ENCODE data around the gene ZFP57.
"Not testable (repeated sequence)": the region's sequence is repeated elsewhere in the genome, so short reads cannot be mapped to it uniquely, and the experiment has no call there.

The ZFP57 gene

DNA sequence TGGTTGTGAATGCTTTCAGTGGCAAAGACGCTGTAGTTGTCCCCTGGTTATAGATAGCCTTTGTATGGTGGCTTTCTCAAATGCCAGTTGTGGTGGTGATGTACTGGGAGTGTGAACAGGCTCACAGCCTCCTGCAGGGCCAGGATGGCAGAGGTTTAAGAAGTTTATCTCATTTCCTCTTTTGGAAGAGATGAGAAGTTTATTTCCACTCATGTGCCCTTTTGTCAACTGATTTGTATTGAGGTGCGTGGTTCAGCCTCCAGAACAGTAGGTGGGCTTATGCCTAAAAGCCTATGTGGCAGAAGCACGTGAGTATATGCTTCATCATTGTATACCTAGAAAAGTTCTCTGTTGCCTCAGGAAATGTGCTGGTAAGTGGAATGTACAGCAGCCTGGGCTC, 13.7 kb upstream of the ZFP57 start:
- no peak for DNase-seq

DNA sequence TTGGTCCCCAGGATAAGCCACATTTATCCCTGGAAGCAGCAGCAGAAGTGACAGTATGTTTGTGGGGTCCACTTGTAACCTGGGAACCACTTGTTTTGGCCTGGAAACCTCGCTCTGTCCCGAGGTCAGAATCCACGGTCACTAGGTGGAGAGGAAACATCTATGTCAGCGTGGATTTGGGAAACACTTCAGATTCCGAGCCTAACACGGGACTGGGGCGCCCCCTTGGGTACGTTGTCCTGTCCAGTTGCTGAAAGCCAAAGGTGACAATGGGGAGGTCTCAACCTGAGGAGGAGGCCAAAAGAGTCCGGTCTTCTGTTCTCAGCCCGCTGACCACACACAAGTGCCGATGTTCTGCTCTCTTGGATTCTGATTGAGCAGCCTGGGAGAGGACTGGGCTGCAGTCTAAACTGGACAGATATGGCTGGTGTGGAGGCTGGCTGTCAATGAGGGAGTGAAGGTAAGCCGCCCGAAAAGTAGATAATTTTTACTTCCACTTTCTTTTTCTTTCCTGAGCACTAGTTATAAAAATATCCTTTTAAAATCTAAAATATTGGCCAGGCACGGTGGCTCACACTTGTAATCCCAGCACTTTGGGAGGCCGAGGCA, 4.9 kb upstream of the ZFP57 start:
- no peak for DNase-seq

DNA sequence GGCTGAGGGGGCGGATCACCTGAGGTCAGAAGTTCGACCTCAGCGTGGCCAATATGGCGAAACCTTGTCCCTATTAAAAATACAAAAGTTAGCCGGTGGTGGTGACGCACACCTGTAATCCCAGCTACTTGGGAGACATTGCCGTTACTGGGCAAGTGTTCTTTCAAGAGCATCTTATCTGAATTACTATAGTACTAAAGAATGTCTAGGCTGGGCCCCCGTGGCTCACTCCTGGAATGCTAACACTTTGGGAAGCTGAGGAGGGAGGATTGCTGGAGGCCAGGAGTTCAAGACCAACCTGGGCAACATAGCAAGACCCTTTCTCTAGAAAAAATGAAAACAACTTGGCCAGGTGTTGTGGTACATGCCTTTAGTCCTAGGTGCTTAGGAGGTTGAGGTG, 859 bp upstream of the ZFP57 start:
- no peak for DNase-seq

DNA sequence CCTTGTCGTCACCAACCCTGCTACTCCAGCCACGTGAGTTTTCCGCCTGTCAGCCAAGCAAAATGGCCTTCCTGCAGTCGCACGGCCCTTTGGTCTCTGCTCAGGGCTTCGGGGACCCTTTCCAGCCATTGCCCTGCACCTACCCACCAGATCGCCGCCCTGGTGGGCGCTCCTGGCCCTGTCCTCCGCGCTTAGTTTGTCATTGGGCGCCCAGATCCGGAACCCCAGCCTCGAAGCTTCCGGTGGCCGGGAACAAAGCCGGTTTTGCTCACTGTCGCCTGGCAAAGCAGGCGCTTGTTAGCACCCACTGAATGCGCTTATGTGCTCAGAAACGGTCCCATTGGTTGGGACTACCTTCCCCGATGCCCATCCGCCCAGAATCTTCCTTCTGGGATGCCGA, 536 bp downstream of the ZFP57 start:
- no peak for DNase-seq

DNA sequence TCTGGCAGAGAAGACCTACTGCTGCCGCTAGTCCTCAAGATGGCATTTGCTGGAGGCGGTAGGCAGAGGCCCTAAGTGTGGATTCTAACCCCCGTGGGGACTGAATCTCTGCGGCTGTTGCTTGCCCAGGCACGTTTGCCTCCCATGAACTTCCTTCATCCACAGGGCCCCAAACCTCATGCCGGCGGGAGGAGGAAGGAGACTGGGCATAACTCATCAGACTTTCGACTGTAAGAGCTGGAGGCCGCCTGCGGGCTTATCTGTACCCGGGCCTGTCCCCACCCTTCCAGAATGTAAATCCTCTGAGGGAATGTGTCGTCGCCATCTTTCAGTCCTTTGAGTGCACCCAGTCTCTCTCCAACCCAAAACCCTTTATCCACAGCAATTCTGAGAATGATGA, 990 bp downstream of the ZFP57 start:
- DNase-seq: no peak

DNA sequence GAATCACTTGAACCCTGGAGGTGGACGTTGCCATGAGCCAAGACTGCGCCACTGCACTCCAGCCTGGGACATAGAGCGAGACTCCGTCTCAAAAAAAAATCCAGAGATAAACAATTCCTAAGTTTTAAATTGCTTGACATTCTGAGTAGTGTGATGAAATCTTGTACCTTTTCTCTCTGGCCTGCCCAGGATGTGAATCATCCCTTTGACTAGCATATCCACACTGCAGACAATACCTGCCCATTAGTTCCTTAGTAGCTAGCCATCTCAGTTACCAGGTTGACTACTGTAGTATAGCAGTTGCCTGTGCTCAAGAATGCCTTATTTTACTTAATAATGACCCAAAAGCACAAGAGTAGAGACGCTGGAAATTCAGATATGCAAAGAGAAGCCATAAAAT, 2.8 kb downstream of the ZFP57 start:
- no peak for DNase-seq

DNA sequence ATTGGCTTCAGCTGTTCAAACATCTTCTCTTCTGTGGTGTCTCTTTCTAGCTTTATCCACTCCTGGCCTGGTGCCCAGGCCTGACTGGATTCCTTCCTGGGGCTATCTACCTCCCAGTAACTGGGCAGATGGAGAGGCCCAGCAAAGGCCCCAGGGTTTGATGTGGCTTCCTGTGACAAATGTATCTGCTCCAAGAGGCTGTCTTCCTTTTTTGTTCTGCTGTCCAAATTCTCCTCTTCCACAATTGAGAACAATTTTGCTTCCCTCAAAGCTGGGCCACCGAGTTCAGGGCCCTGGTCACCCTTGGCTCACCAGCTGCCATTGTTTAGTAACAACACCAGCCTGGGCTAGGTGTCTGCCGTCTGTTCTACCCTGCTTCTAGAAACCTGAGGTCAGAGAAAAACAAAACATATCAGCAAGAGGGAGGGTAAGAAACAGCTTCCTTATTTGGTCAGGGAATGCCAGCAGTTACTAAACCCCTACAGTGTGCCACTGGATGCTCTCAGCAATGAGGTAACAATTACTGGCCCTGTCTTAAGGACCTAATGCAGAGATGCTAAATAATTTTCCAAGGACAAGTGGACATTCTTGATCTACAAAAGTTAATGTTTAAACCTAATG, 3.9 kb downstream of the ZFP57 start:
- no peak for DNase-seq

DNA sequence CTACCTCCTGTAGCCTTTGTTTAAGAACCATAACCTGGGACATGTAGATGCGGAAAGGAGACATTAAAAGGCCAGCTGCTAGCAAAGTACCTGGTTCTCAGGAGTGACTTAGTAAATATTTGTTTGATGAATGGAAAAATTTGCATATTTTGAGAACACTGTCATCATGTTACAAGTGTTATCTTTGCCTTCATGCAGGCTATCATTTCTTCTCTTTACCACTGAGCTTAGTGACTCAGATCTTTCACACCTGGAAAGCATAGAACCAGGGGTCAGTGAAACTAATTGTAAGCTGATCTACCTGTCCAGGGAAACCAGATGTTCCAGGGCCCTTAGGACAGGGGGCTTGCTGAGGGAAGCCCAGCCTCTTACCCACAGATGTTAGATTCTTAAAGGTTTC, 5.4 kb downstream of the ZFP57 start:
- DNase-seq: no peak

DNA sequence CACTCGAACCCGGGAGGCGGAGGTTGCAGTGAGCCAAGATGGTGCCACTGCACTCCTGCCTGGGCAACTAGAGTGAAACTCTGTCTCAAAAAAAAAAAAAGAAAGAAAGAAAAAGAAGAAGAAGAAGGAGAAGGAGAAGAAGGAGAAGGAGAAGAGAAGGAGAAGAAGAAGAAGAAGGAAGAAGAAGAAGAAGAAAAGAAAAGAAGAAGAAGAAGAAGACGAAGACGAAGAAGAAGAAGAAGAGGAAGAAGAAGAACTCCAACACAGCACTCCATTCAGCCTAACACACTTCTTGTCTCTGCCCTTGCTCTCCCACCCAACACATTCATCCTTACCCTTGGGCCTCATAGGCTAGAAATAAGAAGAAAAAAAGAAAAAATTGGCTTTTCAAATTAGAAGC, 6.9 kb downstream of the ZFP57 start:
- DNase-seq: no peak

DNA sequence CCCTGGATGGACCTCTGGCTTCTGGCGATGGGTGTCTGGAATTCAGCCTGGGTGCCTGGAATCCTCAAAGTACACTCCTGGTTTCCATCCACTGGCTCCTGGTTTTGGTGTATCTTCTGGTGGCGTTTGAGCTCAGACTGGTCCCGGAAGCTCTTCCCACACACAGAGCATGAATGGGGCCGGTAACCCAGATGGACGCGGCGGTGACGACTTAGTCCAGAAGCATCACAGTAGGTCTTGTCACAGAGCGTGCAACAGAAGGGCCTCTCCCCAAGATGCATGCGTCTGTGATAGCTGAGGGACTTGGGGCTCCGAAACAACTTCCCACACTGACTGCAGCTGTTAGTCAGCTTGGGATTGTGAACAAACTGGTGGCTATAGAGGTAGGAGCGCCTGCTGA, 7.8 kb downstream of the ZFP57 start:
- no peak for DNase-seq

DNA sequence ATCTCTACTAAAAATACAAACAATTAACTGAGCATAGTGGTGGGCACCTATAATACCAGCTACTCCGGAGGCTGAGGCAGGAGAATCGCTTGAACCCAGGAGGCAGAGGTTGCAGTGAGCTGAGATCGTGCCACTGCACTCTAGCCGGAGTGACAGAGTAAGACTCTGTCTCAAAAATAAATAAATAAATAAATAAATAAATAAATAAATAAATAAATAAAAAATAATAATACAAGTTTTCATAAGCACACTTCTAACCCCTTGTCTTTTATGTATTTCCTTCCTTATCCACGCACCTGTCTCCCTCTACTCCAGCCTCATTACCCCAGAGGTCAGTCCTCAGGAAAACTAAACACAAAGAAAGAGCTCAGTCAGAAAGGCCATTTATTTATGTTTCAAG, 8.8 kb downstream of the ZFP57 start:
- not testable (repeated sequence) for DNase-seq

DNA sequence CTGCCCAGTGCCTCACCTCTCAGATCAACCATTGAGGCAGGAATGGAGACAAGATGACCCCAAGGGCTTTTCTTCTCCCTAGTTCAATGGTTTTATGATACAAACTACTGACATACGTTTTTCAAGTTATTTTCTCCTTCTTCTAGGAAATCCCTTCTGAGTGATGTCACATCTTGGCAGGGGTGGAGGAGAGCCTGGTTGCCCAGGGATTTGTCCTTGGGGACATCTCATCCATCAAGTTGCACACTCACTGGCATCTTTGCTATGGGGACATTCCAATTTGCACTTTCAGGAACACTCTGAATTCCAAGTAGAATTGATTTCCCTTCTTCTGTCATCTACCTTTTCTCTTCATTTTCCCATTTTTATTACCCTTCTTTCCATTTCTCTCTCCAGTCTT, 9.9 kb downstream of the ZFP57 start:
- DNase-seq: no peak

DNA sequence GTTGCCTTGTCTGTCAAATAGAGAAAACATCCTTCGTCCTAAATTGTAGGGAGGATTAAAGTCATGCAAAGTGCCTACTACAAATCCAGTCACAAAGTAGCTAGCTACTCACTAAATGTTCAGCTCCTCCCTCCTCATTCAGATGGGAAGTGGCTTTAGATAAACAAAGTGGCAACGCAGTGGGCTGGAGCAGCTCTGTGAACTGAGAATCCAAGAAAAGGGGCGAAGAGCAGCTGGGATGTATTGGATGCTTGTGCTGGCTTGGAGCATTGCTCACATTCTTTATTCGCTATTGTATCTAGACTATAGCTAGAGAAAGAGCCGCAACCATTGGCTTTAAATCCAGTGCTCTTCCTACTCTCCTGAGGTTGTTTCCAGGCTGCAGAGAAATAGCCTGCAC, 13.8 kb downstream of the ZFP57 start:
- DNase-seq: no peak

DNA sequence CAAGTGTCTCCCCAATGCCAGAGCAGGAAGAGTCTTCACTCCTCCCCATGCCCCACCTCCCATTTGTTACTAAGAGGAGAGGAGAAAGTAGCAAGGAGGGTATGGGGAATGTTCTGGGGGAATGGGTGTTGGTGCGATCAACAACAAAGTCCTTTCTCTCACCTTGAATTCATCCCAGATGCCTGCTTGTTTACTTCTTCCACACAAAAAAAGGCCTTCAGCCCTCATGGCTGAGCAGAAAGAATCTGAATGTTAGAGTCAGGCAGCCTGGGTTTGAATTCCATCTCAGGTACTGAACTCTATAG, 14.2 kb downstream of the ZFP57 start:
- DNase-seq: no peak

DNA sequence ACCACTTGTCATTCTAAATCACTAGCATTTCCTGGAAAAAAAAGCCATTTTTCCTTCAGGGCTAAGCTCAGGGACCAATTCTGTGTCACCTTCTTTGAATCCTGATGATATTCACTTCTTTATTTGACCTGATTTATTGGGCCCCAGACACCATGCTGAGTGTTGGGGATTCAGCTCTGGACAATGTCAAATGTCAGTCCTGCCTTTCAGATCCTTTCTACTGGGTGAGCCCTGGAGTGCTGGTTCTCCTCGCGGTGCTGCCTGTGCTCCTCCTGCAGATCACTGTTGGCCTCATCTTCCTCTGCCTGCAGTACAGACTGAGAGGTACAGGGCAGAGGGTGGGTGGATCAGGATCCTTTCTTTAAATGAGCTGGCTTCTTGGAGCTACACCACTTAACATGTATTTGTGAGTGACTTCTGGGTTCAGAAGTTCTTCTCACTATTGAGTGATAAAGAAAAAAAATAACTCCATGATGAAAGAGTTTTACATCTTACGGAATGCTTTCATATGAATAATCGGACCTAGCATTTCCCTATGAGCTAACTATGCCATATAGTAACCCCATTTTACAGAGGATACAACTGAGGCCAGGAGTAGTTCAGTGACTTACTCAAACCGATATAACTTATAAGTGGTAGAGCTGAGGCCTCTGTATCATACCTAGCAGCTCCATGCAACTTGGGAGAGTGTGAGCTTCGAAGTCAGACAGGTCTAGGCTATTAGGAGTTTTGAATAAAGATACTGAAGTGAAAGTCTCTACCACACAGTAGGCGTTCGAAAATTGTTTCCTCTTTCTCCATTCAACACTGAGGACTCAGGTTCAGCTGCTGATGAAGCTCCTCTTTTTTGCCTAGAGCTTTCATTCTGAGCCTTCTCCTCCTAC, 14.8 kb downstream of the ZFP57 start:
- no peak for DNase-seq

DNA sequence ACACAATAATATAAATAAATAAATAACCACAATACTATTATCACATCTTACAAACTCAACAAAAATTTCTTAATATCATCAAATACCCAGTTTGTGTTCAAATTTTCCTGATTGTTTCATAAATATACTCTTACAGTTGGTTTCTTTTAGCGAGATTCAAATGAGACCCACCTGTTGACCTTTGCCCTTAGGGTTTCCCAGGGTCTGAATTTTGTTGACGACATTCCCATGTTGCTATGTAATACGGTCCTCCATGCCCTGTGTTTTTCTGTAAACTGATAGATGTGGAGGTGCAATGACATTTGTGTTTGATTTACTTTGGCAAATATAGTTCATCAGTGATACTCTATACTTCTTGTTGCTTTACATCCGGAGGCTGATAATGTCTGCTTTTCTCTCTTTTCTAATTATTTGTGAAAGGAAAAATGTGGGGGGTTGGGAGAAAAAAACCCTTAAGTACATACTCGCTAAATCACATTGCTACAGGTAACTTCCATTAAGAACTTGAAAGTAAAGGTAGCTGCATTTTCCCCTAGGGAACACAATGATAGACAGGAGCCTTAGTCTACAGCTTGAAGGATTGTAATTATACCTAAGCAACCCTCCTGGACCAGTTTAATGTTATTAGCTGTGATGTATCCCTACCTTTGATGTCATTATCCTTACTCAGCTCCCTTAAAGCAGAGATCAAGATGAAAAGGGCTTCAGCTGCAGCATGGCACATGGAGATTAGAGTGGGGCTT, 17.5 kb downstream of the ZFP57 start:
- DNase-seq: no peak

DNA sequence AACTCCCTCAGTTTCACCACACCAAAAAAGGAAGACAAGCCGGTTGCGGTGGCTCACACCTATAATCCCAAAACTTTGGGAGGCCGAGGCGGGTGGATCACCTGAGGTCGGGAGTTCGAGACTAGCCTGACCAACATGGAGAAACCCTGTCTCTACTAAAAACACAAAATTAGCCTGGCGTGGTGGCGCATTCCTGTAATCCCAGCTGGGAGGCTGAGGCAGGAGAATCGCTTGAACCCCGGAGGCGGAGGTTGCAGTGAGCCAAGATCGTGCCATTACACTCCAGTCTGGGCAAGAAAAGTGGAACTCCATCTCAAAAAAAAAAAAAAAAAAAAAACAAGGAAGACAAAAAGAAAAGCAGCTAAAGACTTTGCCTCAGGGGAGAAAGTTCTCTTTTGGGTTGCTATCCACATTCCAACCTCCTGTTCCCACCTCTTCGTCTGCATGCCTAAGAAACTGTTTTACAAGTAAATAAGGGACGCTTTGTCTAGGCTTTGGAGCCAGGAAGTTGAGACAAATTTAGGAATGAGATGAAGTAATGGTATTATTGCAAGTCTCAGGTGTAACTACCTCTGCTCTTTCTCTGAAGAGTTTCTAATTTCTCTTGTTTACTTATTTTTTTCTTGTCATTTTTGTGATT, 19.3 kb downstream of the ZFP57 start:
- not testable (repeated sequence) for DNase-seq

DNA sequence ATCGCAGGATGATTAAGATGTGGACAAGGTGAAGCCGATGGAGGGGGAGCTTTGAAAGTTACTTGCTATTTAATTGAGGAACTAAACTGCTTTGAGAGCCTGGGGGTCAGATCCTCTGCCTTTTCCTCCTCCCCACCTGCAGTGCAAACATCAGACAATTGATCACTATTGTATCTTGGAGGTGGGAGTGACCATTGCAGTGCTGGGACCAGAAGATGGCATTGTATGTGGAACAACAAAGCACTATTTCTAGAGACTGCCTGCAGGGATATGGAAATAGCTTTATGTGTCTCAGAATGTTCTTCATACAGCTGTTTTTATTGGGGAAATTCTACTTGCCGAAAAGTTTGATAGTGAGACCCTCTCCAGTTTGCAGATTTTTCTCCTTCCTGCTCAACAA, 19.9 kb downstream of the ZFP57 start:
- no peak for DNase-seq

DNA sequence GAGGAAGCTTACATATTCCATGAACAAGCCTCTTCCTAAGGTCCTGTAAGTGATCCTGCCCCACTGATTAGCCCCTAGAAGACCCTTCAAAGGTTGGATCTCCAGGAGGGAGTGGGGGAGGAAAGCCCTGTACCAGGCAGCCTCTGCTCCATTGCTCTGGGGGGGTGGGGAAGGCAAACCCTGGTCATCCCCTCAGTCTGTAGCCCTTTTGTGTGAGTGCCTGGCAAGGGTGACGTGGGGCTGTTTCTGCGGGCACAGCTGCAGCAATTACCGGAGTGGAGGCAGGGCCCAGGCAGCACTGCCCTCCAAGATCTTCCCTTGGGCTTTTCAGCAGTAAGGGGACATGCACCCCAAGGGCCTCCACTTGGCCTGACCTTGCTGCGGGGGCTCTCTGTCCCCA, 24.2 kb downstream of the ZFP57 start, which contains the start of gene MOG:
TSS of gene MOG (plus strand) at position 295 of the 400 bp plus-strand sequence. CDS start 118 bp downstream, outside the sequence.
- no peak for DNase-seq

DNA sequence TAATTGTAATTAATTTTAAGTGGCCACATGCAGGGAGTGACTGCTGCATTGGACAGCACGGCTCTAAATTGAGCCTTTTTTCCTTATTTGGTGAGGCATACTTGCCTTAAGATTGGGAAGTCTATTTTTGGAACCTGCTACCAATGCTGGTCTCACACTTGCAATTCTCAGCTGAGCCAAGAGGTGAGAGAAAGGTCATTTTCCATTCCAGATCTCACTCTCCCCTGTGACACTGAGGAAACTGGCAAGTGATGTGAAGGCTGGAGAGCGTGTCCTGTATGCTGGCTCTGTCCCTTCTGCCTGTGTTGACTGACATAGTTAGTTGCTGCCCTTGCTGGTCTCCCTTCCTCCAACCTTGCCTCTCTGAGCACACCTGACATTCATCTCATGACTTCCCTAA, 24.8 kb downstream of the ZFP57 start:
- DNase-seq: no peak

DNA sequence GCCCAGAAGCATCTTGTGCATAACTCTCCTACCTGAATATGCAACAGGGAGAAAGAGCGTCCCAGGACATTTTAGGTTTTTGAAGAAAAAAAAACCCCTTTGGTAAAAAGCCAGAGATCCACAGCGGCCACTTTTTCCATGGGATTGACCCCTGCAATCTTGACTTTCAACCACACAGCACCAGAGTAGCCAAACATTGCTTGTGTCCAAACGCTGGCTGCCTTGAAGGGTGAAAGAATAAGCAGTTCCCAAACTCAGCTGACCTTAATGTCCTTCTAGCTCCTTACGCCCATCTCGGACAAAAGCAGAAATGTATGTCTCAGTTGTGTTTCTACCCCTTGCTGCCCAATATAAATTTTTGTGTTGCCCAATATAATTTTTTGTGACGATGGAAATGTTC, 25.3 kb downstream of the ZFP57 start:
- DNase-seq: no peak

DNA sequence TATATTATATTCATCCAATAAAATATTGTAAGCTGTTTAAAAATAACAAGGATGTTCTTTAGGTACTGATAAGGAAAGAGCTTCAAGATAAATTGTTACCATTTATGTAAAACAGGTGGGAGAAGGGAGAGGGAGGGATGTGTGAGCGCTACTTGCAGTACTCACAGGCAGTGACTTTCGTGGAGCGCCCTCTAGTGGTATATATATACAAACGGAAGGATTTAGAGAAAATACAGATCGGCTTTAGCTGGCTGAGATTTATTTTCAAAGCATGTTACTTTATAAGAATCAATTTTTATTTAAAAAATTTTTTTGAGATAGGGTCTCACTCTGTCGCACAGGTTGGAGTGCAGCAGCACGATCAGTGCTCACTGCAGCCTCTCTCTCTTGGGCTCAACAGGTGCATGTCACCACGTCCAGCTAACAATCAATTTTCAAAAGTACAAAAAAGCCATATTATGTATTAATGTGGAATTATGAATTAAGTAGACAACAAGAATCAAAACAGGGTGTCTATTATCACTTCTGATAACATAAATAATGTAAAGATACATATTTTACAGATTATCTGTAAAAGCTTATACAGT, 27.4 kb downstream of the ZFP57 start:
- DNase-seq: peak; percentile 74

DNA sequence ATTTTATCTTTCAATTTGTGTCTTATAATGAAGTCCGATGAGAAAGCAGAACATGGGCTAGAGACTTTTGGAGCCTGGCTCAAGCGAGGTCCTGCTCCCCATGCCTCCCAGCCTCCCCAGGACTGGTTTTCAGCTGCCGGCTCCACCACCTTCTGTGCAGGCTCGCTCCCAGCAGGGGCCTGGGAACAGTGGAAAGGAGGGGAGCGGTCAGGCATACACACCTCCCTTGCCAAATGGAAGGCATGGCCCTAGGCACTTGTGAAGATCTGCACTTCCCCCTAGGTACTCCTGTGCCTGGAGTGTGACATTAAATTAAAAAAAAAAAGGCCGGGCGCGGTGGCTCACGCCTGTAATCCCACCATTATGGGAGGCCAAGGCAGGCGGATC, 28.8 kb downstream of the ZFP57 start:
- DNase-seq: no peak

Measured in hematopoietic multipotent progenitor cell treated with erythropoietin and hydrocortisone succinate and interleukin-3 and kit ligand, for 8 days (in vitro differentiated cells).